GM19455 (cell line): ENCODE results near the gene INPP4B.

Experiments
- ATAC-seq: cut with Tn5 transposase; IDR thresholded peaks from one replicate; pipeline ENCODE4 v1.9.1; 2021; ENCODE audit not compliant: unreplicated experiment

Gene INPP4B

DNA sequence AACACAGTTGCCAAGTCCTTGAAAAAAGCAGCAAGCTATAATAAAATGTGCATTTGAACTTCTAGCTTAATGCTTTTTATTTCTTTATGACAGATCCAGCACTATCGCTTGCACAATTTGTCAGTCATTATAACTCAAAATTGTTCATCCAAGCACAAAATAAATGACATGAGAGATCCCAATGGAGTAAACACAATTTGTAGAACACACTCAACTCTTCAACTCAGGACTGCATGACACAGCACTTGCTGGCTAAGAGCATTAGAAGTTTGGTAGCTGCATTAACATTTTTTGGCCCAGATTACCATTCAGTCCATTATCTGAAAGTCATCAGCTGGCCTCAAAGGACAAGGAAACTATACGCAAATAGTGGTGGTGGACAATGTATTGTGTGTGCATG is 530.1 kb downstream of the INPP4B start:
- no peak for ATAC-seq

DNA sequence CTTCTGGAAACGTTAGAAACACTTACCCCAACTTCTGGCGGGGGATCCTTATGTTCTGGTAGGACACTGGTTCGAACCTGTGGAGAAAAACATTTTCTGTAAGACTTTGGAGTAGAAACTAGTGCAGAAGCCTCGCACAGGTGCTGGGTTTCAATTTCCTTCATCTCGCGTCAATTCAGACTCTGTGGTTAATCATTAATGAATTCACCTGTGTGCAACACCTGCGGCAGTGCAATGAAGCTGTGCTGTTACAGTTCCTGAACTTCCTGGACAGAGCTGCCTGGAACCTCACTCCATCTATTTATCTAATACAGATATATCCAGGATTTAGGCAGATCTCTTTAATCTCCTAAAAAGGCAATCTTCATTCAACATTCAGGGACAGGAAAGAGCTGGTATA is 531.4 kb downstream of the INPP4B start:
- no peak for ATAC-seq

DNA sequence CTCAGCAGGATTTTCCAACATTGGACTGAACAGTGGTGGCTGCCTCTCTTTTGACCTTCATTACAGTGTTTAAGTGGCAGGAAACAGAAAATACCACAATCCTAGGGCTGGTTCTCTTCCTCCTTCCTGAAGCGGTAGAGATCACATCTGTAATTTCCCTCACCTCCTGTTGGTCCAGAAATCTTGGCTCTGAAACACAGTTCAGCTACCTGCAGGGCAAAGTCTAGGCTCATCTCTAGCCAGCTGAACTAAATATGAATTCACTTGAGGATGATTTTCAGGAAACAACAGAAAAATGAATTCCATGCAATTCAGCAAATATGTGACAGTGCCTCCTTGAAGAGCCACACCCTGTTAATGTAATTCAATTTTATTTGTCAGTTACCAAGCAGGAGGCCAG is 531.9 kb downstream of the INPP4B start:
- no peak for ATAC-seq

- ATAC-seq = no peak
These were observed 533.7 kb downstream of the INPP4B start for GRCh38 chr4:142312391-142312790.

DNA sequence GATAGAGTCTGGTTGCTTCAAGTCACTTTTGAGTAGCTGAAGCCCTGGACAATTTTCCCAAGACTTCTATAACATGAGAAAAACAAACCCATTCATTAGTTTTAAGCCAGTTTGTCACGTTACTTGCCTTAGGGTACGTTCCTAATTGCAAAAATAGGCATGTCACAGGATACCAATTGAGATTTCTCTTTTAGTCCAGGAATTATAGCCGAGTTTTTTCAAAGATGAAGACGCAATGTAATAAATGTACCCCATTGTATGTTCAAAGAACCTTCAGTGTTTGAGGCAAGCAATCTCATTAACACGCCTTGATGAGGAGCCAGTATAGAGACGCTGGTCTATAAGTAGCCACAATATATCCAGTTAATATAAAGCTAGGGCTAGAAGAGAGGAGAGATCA is 534.2 kb downstream of the INPP4B start:
- ATAC-seq = no peak

DNA sequence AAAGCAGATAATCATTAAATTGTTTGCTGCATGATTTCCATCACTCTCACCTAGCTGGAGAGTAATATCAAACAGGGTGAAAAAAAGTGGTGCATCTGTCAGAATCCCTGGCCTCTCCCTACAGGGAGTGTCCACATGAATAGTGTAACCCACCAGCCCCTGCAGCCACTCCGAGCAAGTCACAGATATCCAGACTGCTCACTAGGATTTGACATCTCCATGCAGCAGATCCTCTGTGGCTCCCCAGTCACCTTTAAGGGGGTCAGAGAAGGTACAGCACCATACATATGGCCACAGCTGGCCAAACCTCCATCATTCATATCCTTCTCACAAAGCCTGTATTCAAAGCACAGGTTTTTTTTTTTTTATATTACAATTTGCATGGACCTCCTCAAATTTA is 536.3 kb downstream of the INPP4B start:
- ATAC-seq = no peak

DNA sequence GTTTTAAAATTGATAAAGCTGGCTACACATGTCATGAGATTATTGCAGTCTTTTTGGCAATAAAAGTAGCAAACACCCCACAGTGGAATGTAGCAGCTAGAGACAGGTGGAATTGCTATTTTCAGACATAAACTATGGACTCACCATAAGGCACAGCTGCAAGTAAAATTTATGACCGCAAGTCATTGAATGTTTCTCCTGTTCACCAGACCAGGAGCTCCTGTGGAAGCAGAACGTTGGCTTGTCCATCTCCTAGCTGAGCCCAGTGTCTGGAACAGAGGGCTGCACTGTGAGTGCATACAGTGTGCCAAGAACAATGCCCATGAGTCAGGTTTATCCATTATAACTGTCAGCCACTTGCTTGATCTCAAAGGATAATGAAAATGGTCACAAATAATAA is 538.2 kb downstream of the INPP4B start:
- ATAC-seq = no peak

DNA sequence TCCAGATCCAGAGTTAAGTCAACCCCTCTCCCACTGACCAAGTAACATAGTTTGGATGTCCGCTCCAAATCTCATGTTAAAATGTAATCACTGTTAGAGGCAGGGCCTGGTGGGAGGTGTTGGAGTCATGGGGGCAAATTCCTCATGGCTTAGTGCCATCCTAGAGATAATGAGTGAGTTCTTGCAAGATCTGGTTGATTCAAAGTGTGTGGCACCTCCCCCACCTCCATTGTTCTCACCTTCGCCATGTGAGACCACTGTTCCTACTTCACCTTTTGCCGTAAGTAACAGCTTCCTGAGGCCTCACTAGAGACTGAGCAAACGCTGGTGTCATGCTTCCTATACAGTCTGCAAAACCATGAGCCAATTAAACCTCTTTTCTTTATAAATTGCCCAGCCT is 548.8 kb downstream of the INPP4B start:
- ATAC-seq = no peak

DNA sequence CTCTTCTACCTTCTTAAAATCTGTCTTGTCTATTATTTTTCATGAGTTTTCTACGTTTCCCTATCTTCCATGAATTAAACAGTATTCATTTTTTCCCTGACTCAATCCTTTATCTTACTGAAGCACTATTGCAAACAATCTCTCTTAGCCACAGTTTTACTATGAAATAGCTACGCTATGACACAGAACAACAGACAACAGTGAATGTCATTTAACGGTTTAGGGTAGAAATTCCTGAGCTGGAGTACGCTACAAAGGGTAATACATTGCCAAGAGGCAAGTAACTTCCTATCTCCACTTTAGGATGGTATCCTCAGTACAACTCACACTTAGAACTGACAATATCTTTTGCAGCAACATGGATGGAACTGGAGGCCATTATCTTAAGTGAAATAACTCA is 552.6 kb downstream of the INPP4B start:
- ATAC-seq = no peak

- no peak for ATAC-seq
These were observed 553.9 kb downstream of the INPP4B start for GRCh38 chr4:142292231-142292630.

DNA sequence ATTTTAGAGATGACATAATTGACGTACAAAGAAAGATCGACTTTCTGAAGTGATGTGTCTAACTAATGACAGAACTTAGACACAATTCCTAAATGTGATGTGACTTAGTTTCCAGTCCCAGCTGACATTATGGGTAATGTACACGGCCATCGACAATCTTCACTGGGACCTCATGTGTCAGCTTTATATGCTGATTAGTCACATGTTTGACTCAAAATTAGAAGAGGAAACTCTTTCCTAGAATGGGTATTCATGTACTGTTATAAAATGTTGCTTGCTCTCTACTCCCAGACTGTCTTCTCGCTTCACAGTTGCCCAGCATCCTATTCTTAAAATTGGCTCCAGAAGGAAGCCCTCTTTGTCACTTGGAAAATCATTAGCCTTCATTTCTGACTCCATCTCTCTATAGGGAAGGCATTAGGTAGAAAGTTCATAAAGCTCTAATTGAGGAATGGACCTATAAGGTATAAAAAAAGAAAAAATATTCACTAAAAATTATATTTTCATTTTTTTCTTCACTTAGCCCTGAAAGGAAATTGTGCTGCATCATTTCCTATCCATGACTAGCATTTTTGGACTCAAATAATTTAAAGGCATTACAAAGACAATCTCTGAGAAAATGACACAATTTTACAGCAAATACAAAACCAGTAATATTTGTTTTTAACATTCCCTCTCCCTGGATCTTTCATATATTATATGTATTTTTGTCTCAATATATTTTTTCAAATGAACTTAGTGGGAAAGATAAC is 554.6 kb downstream of the INPP4B start:
- ATAC-seq = no peak

- no peak for ATAC-seq
These were observed 558.7 kb downstream of the INPP4B start for GRCh38 chr4:142287371-142287770.

- no peak for ATAC-seq
These were observed 560.9 kb downstream of the INPP4B start for GRCh38 chr4:142285222-142285583.

GRCh38 chr4:142284402-142285221 is 561.5 kb downstream of the INPP4B start:
- no peak for ATAC-seq

GRCh38 chr4:142282870-142283431 is 563.1 kb downstream of the INPP4B start:
- no peak for ATAC-seq

- no peak for ATAC-seq
These were observed 564.1 kb downstream of the INPP4B start for GRCh38 chr4:142281999-142282398.

- ATAC-seq = no peak
These were observed 567.4 kb downstream of the INPP4B start for GRCh38 chr4:142278663-142279062.

GRCh38 chr4:142278171-142278570 is 567.9 kb downstream of the INPP4B start:
- ATAC-seq = no peak

GRCh38 chr4:142274137-142274536 is 572.0 kb downstream of the INPP4B start:
- ATAC-seq = no peak

DNA sequence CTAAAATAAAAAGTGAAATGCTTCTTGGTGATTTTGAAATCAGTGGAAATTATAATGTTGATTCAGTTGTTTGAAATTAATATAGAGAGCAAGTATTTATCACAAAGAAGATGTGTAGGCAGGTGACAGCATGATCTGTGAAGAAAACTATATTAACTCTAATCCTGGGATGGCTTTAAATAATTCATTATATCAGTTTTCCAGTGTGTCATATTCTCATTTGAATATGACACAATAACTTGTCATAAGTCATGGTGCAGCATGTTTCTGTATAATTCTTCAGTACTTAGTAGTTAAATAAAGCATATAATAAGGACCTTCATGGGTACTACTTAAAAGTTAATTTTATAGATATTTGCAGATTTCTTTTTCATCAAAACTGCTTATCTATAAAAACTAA is 573.6 kb downstream of the INPP4B start:
- ATAC-seq = no peak

DNA sequence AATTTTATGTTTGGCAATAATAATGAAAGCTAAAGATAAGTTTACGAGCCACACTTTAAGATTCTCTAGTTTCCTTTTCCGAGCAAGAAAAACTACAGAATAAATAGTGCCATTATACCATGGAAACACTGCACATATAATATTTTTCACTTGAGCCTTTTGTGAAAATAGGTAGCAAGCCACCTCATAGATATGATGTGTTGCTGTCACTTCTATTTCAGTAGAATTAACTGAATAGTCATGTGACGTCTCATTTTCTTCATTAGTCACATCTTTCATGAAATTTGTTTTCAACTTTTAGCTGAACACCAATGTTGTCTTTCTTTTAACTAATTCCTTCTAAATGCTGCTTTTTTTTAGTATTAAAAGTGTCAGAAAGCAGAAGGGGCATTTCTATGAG is 574.3 kb downstream of the INPP4B start:
- no peak for ATAC-seq

DNA sequence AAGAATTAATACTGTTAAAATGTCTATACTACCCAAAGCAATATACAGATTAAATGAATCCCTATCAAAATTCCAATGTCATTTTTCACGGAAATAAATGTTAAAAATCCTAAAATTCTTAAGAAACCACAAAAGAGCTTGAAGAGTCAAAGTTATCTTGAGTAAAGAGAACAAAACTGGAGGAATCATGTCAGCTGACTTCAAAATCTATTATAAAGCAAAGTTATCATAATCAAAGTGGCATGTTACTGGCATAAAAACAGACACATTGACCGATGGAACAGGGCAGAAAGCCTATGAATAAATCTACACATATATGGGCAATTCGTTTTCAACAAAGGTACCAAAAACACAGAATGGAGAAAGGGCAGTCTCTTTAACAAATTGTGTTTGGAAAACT is 579.0 kb downstream of the INPP4B start:
- no peak for ATAC-seq
